ENCODE measurements around the gene SLC15A5. TPM values are rescaled to one million over a fixed set of nuclear protein-coding genes. Genes with fewer than 3 reads are reported as not detected.

The SLC15A5 gene, protein sequence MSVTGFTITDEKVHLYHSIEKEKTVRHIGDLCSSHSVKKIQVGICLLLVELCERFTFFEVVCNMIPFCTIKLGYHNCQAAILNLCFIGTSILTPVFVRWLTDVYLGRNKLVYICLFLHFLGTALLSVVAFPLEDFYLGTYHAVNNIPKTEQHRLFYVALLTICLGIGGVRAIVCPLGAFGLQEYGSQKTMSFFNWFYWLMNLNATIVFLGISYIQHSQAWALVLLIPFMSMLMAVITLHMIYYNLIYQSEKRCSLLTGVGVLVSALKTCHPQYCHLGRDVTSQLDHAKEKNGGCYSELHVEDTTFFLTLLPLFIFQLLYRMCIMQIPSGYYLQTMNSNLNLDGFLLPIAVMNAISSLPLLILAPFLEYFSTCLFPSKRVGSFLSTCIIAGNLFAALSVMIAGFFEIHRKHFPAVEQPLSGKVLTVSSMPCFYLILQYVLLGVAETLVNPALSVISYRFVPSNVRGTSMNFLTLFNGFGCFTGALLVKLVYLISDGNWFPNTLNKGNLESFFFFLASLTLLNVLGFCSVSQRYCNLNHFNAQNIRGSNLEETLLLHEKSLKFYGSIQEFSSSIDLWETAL
- not detected for total RNA-seq

DNA sequence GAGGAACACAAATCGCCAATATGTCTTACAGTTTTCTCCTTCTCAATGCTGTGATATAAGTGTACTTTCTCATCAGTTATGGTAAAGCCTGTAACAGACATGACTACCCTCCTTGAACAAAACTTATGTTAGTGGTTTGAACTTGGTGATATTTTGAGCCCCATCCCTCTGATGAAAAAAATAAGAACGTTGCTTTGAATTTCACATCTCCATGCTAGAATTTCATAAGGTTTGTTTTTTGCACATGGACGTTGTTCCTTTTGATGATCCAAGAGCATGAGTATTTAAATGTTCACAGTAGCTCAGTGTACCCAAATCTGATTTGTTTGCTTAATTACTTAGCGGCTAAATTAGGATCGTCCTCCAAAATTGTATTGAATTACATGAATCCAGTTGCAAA lies at the start of gene SLC15A5:
Gene SLC15A5, minus strand, starts transcription at position 101 of the 400 bp plus-strand sequence. Its CDS starts 0 bp downstream, at position 101.
- peaks cover 0 to 9% of the 10 kb centered on the region in 2 donors for H3K9me3 Mint-ChIP-seq
- ATAC-seq (no peak), DNase-seq (ENCODE audit: low spot score in 2 of 2) (no peak)
- H3K27ac Mint-ChIP-seq = no peak within 1 kb of the TSS
- no peaks in the 10 kb centered on the region for H3K36me3 Mint-ChIP-seq

DNA sequence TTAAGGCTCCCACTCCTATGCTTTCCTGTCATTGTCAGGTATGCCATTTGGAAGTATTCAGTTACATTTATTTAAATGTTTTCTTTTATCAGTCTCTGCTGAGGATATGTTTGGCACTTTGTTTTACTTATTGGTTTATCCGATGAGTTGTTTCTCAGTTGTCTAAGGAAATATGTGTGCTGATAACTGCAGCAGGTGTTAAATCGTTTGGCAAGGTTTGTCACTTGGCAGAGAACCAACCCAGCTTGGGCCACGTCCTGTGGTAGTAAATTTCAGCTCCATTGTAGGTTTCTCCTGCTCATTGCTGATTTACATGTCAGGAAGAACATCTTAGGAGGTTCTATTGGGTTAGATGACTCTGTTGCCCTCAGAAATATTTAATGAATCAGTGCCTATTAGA lies 47.9 kb upstream of the SLC15A5 start:
- DNase-seq (ENCODE audit: low spot score in 2 of 2) = no peak
- no peak overlapping the region for H3K27ac Mint-ChIP-seq
- H3K9me3 Mint-ChIP-seq = peaks cover 16 to 33% of the 10 kb centered on the region in 2 donors
- H3K36me3 Mint-ChIP-seq = no peaks in the 10 kb centered on the region
- no peak for ATAC-seq

DNA sequence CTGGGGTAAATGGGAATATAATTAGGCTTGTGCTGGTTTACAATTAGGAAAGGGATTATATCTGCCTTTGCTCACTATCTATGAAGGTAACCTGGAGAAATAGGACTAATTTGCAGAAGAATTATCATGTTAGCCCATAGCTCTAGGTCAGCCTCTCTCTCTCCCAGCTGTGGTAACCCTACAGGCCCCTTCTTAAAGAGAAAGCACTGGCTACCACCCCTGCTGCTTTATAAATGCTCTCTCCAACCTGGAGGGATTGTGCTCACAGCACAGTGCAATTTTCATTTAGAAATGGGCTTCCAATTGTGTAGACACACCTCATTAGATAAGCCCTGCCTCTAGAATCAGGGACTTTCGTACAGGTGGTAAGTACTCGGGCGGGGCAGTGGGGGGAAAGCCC lies 47.3 kb upstream of the SLC15A5 start:
- no peaks in the 10 kb centered on the region for H3K36me3 Mint-ChIP-seq
- DNase-seq (ENCODE audit: low spot score in 2 of 2) (no peak), ATAC-seq (no peak)
- peaks cover 16 to 35% of the 10 kb centered on the region in 2 donors for H3K9me3 Mint-ChIP-seq
- H3K27ac Mint-ChIP-seq = no peak overlapping the region

DNA sequence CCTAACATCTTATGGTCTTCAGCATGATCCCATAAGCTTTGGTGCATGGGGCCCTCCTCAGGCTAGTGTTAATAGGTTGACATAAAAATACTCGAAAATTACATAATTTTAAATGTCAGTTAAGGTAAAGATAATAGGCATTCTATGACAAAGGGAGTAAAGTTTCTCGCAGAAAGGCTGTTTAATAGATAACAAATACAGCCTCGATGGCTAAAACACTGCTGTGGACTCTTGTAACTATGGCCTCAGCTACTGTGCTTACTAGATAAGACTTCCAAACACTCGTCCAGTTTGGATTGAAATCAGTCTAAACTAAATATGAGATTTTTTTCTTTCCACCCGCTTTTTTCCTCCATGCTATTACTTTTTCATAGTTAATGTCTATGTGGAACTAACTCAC lies 46.8 kb upstream of the SLC15A5 start:
- Mint-ChIP-seq H3K9me3 (peaks cover 16 to 36% of the 10 kb centered on the region in 2 donors), H3K27ac (no peak overlapping the region), H3K36me3 (no peaks in the 10 kb centered on the region)
- DNase-seq (ENCODE audit: low spot score in 2 of 2) (no peak), ATAC-seq (no peak)

DNA sequence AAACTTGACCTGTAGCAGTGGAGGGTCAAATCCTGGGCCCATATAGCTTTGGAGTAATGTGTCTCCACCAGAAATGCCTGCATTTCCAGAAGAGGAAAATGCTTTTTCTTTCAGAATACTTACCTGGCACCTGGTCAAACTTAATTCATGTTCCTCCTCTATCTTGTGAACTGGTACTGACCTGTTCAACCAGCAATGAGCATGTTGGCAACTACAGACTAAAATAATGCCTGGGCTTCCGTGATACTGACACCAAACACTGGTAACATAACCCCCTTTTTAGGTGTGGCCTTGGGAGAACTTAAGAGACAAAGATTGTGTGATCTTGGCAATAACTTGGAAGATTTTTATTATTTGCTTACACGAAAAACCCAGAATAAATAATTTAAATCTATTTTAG lies 46.2 kb upstream of the SLC15A5 start:
- ATAC-seq = no peak
- Mint-ChIP-seq H3K36me3 (no peaks in the 10 kb centered on the region), H3K9me3 (peaks cover 14 to 38% of the 10 kb centered on the region in 2 donors), H3K27ac (no peak overlapping the region)
- DNase-seq (ENCODE audit: low spot score in 2 of 2) = no peak

DNA sequence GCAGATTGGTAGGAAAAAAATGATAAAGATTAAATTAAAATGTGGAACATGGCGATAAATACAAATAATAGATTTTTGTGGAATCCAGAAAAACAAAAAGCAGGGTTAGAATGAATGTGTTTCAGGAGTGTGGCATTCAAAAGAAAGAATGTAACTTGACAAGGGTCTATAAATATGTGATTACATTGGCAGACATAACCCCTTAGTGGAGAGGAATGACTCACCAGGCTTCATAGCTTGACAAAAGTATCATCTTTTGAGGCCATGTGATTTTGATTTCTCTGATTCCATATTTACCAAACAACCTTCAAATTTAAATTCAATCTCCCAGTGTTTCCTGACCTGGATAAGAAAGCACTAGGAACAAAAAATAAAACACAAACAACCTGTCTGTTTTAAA lies 45.5 kb upstream of the SLC15A5 start:
- ATAC-seq (no peak), DNase-seq (ENCODE audit: low spot score in 2 of 2) (no peak)
- Mint-ChIP-seq H3K9me3 (peaks cover 12 to 32% of the 10 kb centered on the region in 2 donors), H3K36me3 (no peaks in the 10 kb centered on the region), H3K27ac (no peak overlapping the region)

DNA sequence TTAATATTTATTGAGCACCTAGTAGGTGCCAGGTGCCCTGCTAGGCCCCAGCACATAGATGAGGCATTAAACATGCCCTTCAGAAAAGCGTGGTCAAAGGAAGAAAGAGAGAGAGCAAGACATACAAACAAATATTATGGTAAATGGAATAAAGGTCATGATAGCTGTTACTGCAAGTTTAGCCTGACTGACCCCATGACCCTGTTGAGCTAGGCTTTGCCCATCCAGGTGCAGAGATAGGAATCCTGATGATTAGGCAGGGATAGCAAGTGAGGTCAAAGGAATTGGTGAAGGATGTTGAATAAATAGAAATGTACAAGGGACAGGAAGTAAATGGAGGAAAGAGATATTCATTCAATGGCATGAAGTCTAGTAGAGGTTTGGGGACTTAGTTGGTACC lies 33.4 kb upstream of the SLC15A5 start:
- no peak for DNase-seq (ENCODE audit: low spot score in 2 of 2)

DNA sequence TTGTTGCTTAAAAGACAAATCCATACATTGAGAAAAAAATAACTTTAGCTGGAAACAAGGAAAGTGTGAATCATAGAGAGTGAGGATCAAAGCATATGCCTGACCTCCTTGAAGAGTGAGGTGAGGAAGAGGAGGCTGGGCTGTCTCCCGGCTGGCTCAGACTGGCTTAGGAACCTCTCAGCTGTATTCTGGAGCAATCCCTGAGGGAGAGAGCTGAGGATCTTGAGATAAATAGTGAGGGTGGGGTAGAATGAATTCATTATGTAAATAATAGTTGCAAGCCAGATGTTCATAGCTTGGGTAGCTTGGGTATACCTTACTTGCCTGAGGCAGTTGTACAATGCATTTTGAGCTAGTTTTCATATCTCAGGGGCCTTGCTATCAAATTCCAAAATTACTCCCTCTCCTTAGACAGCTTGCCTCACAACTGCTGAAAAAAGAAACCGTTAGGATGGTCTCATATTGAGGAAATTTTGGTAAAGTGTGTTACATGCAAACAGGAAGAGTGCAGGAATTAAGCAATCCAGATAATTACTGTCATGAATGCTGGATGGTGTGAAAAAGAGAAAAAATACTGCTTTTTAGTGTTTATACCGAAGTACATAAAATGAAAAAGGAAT lies 30.5 kb upstream of the SLC15A5 start:
- ATAC-seq = no peak

More for the DNA sequence above, 33.4 kb upstream of the SLC15A5 start:
- H3K36me3 Mint-ChIP-seq = peaks cover 0 to 5% of the 10 kb centered on the region in 2 donors
- H3K27ac Mint-ChIP-seq = no peak overlapping the region
- no peak for ATAC-seq
- peaks cover 17 to 40% of the 10 kb centered on the region in 2 donors for H3K9me3 Mint-ChIP-seq

DNA sequence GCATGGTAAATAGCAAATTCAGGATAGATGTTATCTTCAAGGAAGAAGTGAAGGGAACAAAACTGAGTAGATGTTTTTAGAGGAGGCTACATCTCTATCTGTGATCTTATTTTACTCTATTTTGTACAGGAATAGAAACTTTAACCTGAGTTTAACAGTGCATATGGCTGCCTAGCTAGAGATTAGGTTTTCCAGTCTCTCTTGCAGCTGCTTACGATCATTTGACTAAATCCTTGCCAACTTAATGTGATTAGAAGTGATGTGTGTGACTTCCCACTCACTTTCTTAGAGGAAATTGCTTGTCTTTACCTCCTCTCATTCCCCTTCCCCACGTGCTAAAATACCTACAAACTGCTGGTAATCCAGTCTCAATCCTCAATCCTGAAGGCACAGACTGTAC lies 26.5 kb upstream of the SLC15A5 start:
- ATAC-seq = no peak
- DNase-seq (ENCODE audit: low spot score in 2 of 2) = no peak
- Mint-ChIP-seq H3K9me3 (peaks cover 6 to 7% of the 10 kb centered on the region in 2 donors), H3K36me3 (no peaks in the 10 kb centered on the region), H3K27ac (no peak overlapping the region)

More for the DNA sequence above, 30.5 kb upstream of the SLC15A5 start:
- no peak overlapping the region for H3K27ac Mint-ChIP-seq
- peaks cover 20 to 29% of the 10 kb centered on the region in 2 donors for H3K9me3 Mint-ChIP-seq
- no peak for DNase-seq (ENCODE audit: low spot score in 2 of 2)
- no peaks in the 10 kb centered on the region for H3K36me3 Mint-ChIP-seq

DNA sequence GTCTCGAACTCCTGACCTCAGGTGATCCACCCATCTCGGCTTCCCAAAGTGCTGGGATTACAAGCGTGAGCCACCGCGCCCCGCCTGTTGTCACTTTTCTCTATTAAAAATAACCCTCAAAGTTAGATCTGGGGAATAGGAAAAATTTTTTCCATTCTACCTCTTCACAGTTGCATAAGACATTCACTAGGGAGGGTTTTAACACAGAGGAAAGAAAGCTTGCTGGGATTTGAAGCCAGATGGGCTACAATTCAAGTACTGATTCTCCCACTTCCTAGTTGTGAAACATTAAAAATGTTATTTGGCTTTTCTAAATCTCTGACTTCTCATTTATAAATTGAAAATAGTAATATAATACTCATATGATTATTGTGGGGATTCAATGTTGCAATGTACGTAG lies 23.3 kb upstream of the SLC15A5 start:
- no peak overlapping the region for H3K27ac Mint-ChIP-seq
- no peak for ATAC-seq
- DNase-seq (ENCODE audit: low spot score in 2 of 2) = no peak
- H3K9me3 Mint-ChIP-seq = peaks cover 6 to 9% of the 10 kb centered on the region in 2 donors
- no peaks in the 10 kb centered on the region for H3K36me3 Mint-ChIP-seq

DNA sequence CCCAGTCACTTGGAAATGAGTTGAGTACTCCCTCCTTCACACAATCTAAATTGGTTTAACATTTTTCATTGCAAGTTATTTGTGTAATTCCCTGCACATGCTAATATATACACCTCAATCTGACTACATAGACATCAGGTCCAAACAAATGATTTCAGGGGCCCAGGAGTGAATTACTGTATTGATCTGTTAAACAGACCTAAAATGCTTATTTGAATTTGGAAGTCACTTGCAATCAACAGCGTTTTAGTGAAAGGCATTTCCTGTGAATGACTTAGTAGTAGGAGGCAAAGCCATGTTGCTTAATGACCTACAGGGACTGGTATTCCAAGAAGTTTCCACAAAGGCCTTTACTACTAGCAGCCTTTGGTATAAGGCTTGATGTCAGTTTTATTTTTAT lies 22.6 kb upstream of the SLC15A5 start:
- ATAC-seq (no peak), DNase-seq (ENCODE audit: low spot score in 2 of 2) (no peak)
- no peak overlapping the region for H3K27ac Mint-ChIP-seq
- no peaks in the 10 kb centered on the region for H3K36me3 Mint-ChIP-seq
- peaks cover 4 to 9% of the 10 kb centered on the region in 2 donors for H3K9me3 Mint-ChIP-seq

DNA sequence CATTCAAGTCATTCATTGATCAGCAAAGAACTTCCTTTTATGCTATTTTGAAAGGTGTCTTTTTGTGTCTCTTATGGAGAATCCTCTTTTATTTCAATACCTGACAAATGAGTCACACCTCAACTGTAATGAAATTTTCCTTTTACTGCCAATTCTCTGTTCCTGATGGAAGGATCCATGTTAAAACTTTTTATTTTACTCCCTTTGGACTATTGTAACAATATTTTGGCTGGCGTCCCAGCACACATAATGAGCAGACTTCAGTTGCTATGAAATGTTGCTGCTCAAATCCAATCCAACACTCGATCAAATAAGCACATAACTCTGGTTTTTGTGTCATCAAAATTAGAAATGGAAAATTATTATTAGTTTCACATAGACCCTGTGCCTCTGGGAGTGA lies 21.9 kb upstream of the SLC15A5 start:
- Mint-ChIP-seq H3K36me3 (no peaks in the 10 kb centered on the region), H3K9me3 (peaks cover 3 to 9% of the 10 kb centered on the region in 2 donors), H3K27ac (no peak overlapping the region)
- DNase-seq (ENCODE audit: low spot score in 2 of 2) (no peak), ATAC-seq (no peak)

DNA sequence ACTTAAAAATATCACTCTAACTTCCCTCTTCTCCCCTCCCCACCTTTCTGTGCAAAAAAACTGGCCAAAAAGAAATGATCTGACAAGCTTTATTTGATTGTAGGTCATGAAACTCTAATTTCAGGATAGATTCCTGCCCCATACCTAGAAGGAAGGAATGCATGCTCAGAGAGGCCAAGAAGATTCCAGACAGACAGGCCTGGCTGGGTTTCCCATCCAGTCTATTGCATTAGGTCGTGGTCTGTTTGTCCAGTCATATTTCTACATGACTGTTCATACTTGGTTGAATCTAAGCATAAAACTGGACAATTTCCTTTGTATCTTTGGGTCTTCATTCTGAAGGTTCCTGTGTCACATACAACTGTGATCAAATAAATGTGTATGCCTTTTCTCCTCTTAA lies 20.0 kb upstream of the SLC15A5 start:
- Mint-ChIP-seq H3K9me3 (peaks cover 0 to 9% of the 10 kb centered on the region in 2 donors), H3K27ac (no peak overlapping the region), H3K36me3 (no peaks in the 10 kb centered on the region)
- no peak for DNase-seq (ENCODE audit: low spot score in 2 of 2)
- ATAC-seq = no peak

DNA sequence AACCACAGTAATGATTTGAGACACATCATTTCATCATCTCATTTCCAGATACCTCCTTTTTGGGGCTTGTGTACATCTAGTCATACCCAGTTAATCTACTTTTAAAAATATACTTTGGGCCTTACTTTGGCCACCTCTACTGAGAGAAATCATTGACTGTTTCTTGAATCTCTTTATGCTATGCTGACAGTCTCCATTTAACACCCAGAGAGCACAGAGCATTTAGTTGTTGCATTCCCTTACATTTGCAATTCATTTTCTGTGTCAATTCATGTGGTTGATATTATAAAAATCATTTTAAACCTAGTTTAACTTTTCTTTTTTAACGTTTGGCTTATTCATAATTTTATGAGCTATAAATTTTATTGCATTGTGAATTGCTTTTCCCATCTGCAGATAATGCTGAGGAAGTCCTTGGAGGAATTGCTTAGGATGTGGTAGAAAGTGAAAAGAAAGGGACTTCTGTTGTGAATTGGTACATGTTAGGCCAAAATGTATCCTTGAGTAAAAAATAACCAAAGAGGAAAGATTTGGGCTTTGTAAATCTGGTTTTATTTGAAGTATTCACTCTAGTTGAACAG lies 17.0 kb upstream of the SLC15A5 start:
- Mint-ChIP-seq H3K9me3 (peaks cover 6 to 14% of the 10 kb centered on the region in 2 donors), H3K36me3 (no peaks in the 10 kb centered on the region), H3K27ac (no peak overlapping the region)
- no peak for DNase-seq (ENCODE audit: low spot score in 2 of 2)
- ATAC-seq = no peak

DNA sequence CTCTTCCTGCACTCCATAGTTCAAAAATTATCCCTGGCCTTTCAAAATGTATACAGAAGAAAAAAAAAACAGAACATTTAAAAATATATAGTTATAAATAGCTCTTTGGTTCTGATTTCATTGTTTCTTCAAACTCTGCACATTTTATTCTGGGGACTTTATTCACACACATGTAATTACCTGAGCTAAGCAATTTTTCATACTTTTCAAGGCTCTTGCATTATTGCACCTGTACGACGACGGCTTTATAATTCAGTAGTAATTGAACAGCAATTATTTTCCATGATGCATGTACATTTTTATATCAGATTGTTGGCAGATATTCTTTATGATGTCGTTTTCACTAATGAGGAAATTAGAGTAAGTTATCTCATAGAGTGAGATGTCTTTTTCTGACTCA lies 13.5 kb upstream of the SLC15A5 start:
- no peak for DNase-seq (ENCODE audit: low spot score in 2 of 2)
- Mint-ChIP-seq H3K27ac (no peak overlapping the region), H3K9me3 (peaks cover 10 to 12% of the 10 kb centered on the region in 2 donors), H3K36me3 (no peaks in the 10 kb centered on the region)
- no peak for ATAC-seq

DNA sequence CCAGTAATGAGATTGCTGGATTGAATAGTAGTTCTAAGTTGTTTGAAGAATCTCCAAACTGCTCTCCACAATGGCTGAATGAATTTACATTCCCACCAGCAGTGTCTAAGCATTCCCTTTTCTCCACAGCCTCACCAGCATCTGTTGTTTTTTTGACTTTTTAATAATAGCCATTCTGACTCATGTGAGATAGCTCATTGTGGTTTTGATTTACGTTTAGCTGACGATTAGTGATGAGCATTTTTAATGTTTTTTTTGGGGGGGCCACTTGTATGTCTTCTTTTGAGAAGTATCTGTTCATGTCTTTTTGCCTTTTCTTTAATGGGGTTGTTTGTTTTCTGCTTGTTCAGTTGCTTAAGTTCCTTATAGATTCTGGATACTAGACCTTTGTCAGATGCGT lies 8.1 kb upstream of the SLC15A5 start:
- Mint-ChIP-seq H3K36me3 (no peaks in the 10 kb centered on the region), H3K9me3 (peaks cover 5 to 13% of the 10 kb centered on the region in 2 donors), H3K27ac (no peak overlapping the region)
- ATAC-seq (no peak), DNase-seq (ENCODE audit: low spot score in 2 of 2) (no peak)

DNA sequence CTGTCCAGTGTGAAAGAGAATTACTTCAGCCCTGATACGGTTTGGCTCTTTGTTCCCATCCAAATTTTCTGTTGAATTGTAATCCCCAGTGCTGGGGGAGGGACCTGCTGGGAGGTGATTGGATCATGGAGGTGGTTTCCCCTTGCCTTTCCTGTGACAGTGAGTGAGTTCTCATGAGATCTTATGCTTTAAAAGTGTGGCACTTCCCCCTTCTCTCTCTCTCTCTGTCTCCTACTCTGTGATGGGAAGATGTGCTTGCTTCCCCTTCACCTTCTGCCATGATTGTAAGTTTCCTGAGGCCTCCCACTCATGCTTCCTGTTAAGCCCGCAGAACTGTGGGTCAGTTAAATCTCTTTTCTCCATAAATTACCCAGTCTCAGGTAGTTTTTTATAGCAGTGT lies 5.5 kb upstream of the SLC15A5 start:
- peaks cover 6 to 8% of the 10 kb centered on the region in 2 donors for H3K9me3 Mint-ChIP-seq
- DNase-seq (ENCODE audit: low spot score in 2 of 2) (no peak), ATAC-seq (no peak)
- no peaks in the 10 kb centered on the region for H3K36me3 Mint-ChIP-seq
- H3K27ac Mint-ChIP-seq = no peak overlapping the region

All from activated naive CD4-positive, alpha-beta T cell treated with anti-CD3 and anti-CD28 coated beads, Interleukin-2, amount 50 U/mL, for 72 hours (primary cell).